ENCODE results near the gene PC.
A peak's percentile ranks its signal among the peaks of the same experiment; 100 is the strongest.

PC gene

GRCh38 chr11:66852466-66853241, 105.5 kb downstream of the PC start:
- no peak for DNase-seq
- in situ Hi-C loops (cut with HindIII; ENCODE audit: low pct_ligation_motif_present, low pct_unique_long_range_greater_than_20kb, low sequenced_read_pairs) = no loop called here

GRCh38 chr11:66851698-66852465, 106.3 kb downstream of the PC start:
- DNase-seq = no peak

GRCh38 chr11:66851239-66851596, 107.0 kb downstream of the PC start:
- no peak for DNase-seq
- in situ Hi-C loops (cut with HindIII; ENCODE audit: low pct_ligation_motif_present, low pct_unique_long_range_greater_than_20kb, low sequenced_read_pairs) = no loop called here

More at GRCh38 chr11:66851698-66852465, 106.3 kb downstream of the PC start:
- in situ Hi-C loops (cut with HindIII; ENCODE audit: low pct_ligation_motif_present, low pct_unique_long_range_greater_than_20kb, low sequenced_read_pairs) = no loop called here

- DNase-seq = no peak
- in situ Hi-C loops (cut with HindIII; ENCODE audit: low pct_ligation_motif_present, low pct_unique_long_range_greater_than_20kb, low sequenced_read_pairs) = no loop called here
Observed at GRCh38 chr11:66850588-66851238, 107.5 kb downstream of the PC start.

- in situ Hi-C loops (cut with HindIII; ENCODE audit: low pct_ligation_motif_present, low pct_unique_long_range_greater_than_20kb, low sequenced_read_pairs) = no loop called here
- no peak for DNase-seq
Observed at GRCh38 chr11:66850235-66850587, 108.0 kb downstream of the PC start.

GRCh38 chr11:66849501-66850234, 108.5 kb downstream of the PC start:
- in situ Hi-C loops (cut with HindIII; ENCODE audit: low pct_ligation_motif_present, low pct_unique_long_range_greater_than_20kb, low sequenced_read_pairs) = no loop called here
- DNase-seq = no peak

- DNase-seq = no peak
- in situ Hi-C loops (cut with HindIII; ENCODE audit: low pct_ligation_motif_present, low pct_unique_long_range_greater_than_20kb, low sequenced_read_pairs) = no loop called here
Observed at GRCh38 chr11:66848671-66849500, 109.3 kb downstream of the PC start.

GRCh38 chr11:66847461-66848232, 110.5 kb downstream of the PC start:
- DNase-seq = no peak
- in situ Hi-C loops (cut with HindIII; ENCODE audit: low pct_ligation_motif_present, low pct_unique_long_range_greater_than_20kb, low sequenced_read_pairs) = no loop called here

GRCh38 chr11:66846671-66847091, 111.5 kb downstream of the PC start:
- in situ Hi-C loops (cut with HindIII; ENCODE audit: low pct_ligation_motif_present, low pct_unique_long_range_greater_than_20kb, low sequenced_read_pairs) = no loop called here
- DNase-seq = no peak

- in situ Hi-C loops (cut with HindIII; ENCODE audit: low pct_ligation_motif_present, low pct_unique_long_range_greater_than_20kb, low sequenced_read_pairs) = no loop called here
Observed at GRCh38 chr11:66845876-66846212, 112.3 kb downstream of the PC start.

GRCh38 chr11:66845143-66845875, 112.9 kb downstream of the PC start:
- in situ Hi-C loops (cut with HindIII; ENCODE audit: low pct_ligation_motif_present, low pct_unique_long_range_greater_than_20kb, low sequenced_read_pairs) = no loop called here
- no peak for DNase-seq

More at GRCh38 chr11:66845876-66846212, 112.3 kb downstream of the PC start:
- no peak for DNase-seq

- no peak for DNase-seq
- in situ Hi-C loops (cut with HindIII; ENCODE audit: low pct_ligation_motif_present, low pct_unique_long_range_greater_than_20kb, low sequenced_read_pairs) = no loop called here
Observed at GRCh38 chr11:66844496-66845142, 113.6 kb downstream of the PC start.

- in situ Hi-C loops (cut with HindIII; ENCODE audit: low pct_ligation_motif_present, low pct_unique_long_range_greater_than_20kb, low sequenced_read_pairs) = no loop called here
- DNase-seq = no peak
Observed at GRCh38 chr11:66843776-66844495, 114.2 kb downstream of the PC start.

GRCh38 chr11:66842896-66843775, 115.0 kb downstream of the PC start, which contains the start of gene RCE1:
Gene RCE1 (plus strand): TSS chr11:66843441. CDS start chr11:66843456, 15 bp downstream.
- in situ Hi-C loops (cut with HindIII; ENCODE audit: low pct_ligation_motif_present, low pct_unique_long_range_greater_than_20kb, low sequenced_read_pairs) = no loop called here
- DNase-seq = peak; percentile 89

- in situ Hi-C loops (cut with HindIII; ENCODE audit: low pct_ligation_motif_present, low pct_unique_long_range_greater_than_20kb, low sequenced_read_pairs) = no loop called here
- no peak for DNase-seq
Observed at GRCh38 chr11:66842501-66842895, 115.7 kb downstream of the PC start.

All from ACHN (cell line).